ENCODE data around the gene UCK2.

Gene UCK2

GRCh38 chr1:165905853-165906252 is 78.4 kb downstream of the UCK2 start:
- Histone ChIP-seq H4K20me1 (ENCODE audit: insufficient read depth, low read length) (no peaks in the 10 kb centered on the region), H3K27ac (ENCODE audit: low read depth, low read length, poor library complexity, severe bottlenecking) (no peak overlapping the region), H3F3A (ENCODE audit: insufficient read depth, low read length) (no peaks in the 10 kb centered on the region), H3K9me2 (ENCODE audit: low read depth, low read length) (no peaks in the 10 kb centered on the region), H3K9ac (ENCODE audit: low read length) (no peak overlapping the region), H3K4me3 (ENCODE audit: low read depth, low read length, poor library complexity, severe bottlenecking) (no peak overlapping the region), H3K36me3 (ENCODE audit: insufficient read depth, low read length) (peaks cover 86% of the 10 kb centered on the region), H3K4me1 (ENCODE audit: insufficient read depth, low read length, severe bottlenecking) (no peaks in the 10 kb centered on the region), H2AFZ (ENCODE audit: low read length) (no peak overlapping the region), H3K9me3 (ENCODE audit: low read length) (no peaks in the 10 kb centered on the region), H3K4me2 (ENCODE audit: low read length) (no peak overlapping the region), H3K79me2 (ENCODE audit: insufficient read depth, low read length) (no peaks in the 10 kb centered on the region), H3K27me3 (ENCODE audit: insufficient read depth, low read length) (no peaks in the 10 kb centered on the region)
- TF ChIP-seq CTCF (IDR thresholded peaks at IDR 0.05; ENCODE audit: low read length) (no peak), EZH2 (IDR thresholded peaks at IDR 0.05; ENCODE audit: borderline replicate concordance, low read length) (no peak)

GRCh38 chr1:165907256-165907857 is 79.9 kb downstream of the UCK2 start:
- Histone ChIP-seq H3K4me1 (ENCODE audit: insufficient read depth, low read length, severe bottlenecking) (peaks cover under 1% of the 10 kb centered on the region), H3K36me3 (ENCODE audit: insufficient read depth, low read length) (peaks cover 84% of the 10 kb centered on the region), H4K20me1 (ENCODE audit: insufficient read depth, low read length) (no peaks in the 10 kb centered on the region), H2AFZ (ENCODE audit: low read length) (no peak overlapping the region), H3K9me2 (ENCODE audit: low read depth, low read length) (no peaks in the 10 kb centered on the region), H3K9ac (ENCODE audit: low read length) (no peak overlapping the region), H3F3A (ENCODE audit: insufficient read depth, low read length) (no peaks in the 10 kb centered on the region), H3K4me2 (ENCODE audit: low read length) (no peak overlapping the region), H3K4me3 (ENCODE audit: low read depth, low read length, poor library complexity, severe bottlenecking) (no peak overlapping the region), H3K9me3 (ENCODE audit: low read length) (no peaks in the 10 kb centered on the region), H3K27ac (ENCODE audit: low read depth, low read length, poor library complexity, severe bottlenecking) (no peak overlapping the region), H3K27me3 (ENCODE audit: insufficient read depth, low read length) (no peaks in the 10 kb centered on the region), H3K79me2 (ENCODE audit: insufficient read depth, low read length) (no peaks in the 10 kb centered on the region)
- no peak for TF ChIP-seq CTCF (IDR thresholded peaks at IDR 0.05; ENCODE audit: low read length)

GRCh38 chr1:165910764-165911421 is 83.5 kb downstream of the UCK2 start:
- Histone ChIP-seq H3K4me3 (ENCODE audit: low read depth, low read length, poor library complexity, severe bottlenecking) (no peak overlapping the region), H3K36me3 (ENCODE audit: insufficient read depth, low read length) (peaks cover 56% of the 10 kb centered on the region), H3K79me2 (ENCODE audit: insufficient read depth, low read length) (no peaks in the 10 kb centered on the region), H3K27me3 (ENCODE audit: insufficient read depth, low read length) (no peaks in the 10 kb centered on the region), H3K9me2 (ENCODE audit: low read depth, low read length) (no peaks in the 10 kb centered on the region), H4K20me1 (ENCODE audit: insufficient read depth, low read length) (no peaks in the 10 kb centered on the region), H3F3A (ENCODE audit: insufficient read depth, low read length) (no peaks in the 10 kb centered on the region), H3K9ac (ENCODE audit: low read length) (no peak overlapping the region), H3K9me3 (ENCODE audit: low read length) (no peaks in the 10 kb centered on the region), H2AFZ (ENCODE audit: low read length) (no peak overlapping the region), H3K4me2 (ENCODE audit: low read length) (no peak overlapping the region), H3K4me1 (ENCODE audit: insufficient read depth, low read length, severe bottlenecking) (peaks cover 2% of the 10 kb centered on the region), H3K27ac (ENCODE audit: low read depth, low read length, poor library complexity, severe bottlenecking) (no peak overlapping the region)
- TF ChIP-seq EZH2 (IDR thresholded peaks at IDR 0.05; ENCODE audit: borderline replicate concordance, low read length) (no peak), CTCF (IDR thresholded peaks at IDR 0.05; ENCODE audit: low read length) (no peak)
